ENCODE measurements around the gene CARD10.
"Not testable (repeated sequence)": the region's sequence is repeated elsewhere in the genome, so short reads cannot be mapped to it uniquely, and the experiment has no call there.

The CARD10 gene

GRCh38 chr22:37544955-37545702 lies 25.9 kb upstream of the CARD10 start:
- Histone ChIP-seq H3K36me3 (no peaks in the 10 kb centered on the region), H3K27ac (no peak overlapping the region), H3K4me3 (ENCODE audit: low read depth, low read length) (no peak overlapping the region), H3K27me3 (ENCODE audit: insufficient read depth, low read depth, severe bottlenecking) (no peaks in the 10 kb centered on the region), H3K9me3 (ENCODE audit: severe bottlenecking) (no peaks in the 10 kb centered on the region)
- TF ChIP-seq CTCF (IDR thresholded peaks at IDR 0.05; ENCODE audit: low read depth, low read length): peak; percentile 86
- peak; percentile 73 for DNase-seq

- Histone ChIP-seq H3K36me3 (no peaks in the 10 kb centered on the region), H3K9me3 (ENCODE audit: severe bottlenecking) (no peaks in the 10 kb centered on the region), H3K4me3 (ENCODE audit: low read depth, low read length) (no peak overlapping the region), H3K27ac (no peak overlapping the region), H3K27me3 (ENCODE audit: insufficient read depth, low read depth, severe bottlenecking) (no peaks in the 10 kb centered on the region)
- DNase-seq: no peak
- TF ChIP-seq CTCF (IDR thresholded peaks at IDR 0.05; ENCODE audit: low read depth, low read length): no peak
Observed at GRCh38 chr22:37542959-37543358, 23.7 kb upstream of the CARD10 start.

- not testable (repeated sequence) for H3K4me3 ChIP-seq (ENCODE audit: low read depth, low read length); H3K9me3 ChIP-seq (ENCODE audit: severe bottlenecking); H3K27ac ChIP-seq; H3K36me3 ChIP-seq; DNase-seq; H3K27me3 ChIP-seq (ENCODE audit: insufficient read depth, low read depth, severe bottlenecking)
Observed at GRCh38 chr22:37542416-37542815, 23.2 kb upstream of the CARD10 start.

- H3K27ac ChIP-seq; H3K9me3 ChIP-seq (ENCODE audit: severe bottlenecking); H3K27me3 ChIP-seq (ENCODE audit: insufficient read depth, low read depth, severe bottlenecking); H3K36me3 ChIP-seq; DNase-seq: not testable (repeated sequence)
- H3K4me3 ChIP-seq (ENCODE audit: low read depth, low read length): peak overlapping the region; percentile 28
Observed at GRCh38 chr22:37539790-37540189, 20.6 kb upstream of the CARD10 start.

GRCh38 chr22:37538590-37539357 lies 19.6 kb upstream of the CARD10 start:
- Histone ChIP-seq H3K27ac (peak overlapping the region; percentile 14; the same call in 1 of the 2 replicates), H3K27me3 (ENCODE audit: insufficient read depth, low read depth, severe bottlenecking) (no peaks in the 10 kb centered on the region), H3K9me3 (ENCODE audit: severe bottlenecking) (no peaks in the 10 kb centered on the region), H3K4me3 (ENCODE audit: low read depth, low read length) (peak overlapping the region; percentile 28), H3K36me3 (no peaks in the 10 kb centered on the region)
- DNase-seq: peak; percentile 95
- TF ChIP-seq CTCF (IDR thresholded peaks at IDR 0.05; ENCODE audit: low read depth, low read length): peak; percentile 92

GRCh38 chr22:37535159-37535558 lies 15.9 kb upstream of the CARD10 start:
- TF ChIP-seq CTCF (IDR thresholded peaks at IDR 0.05; ENCODE audit: low read depth, low read length): no peak
- no peaks in the 10 kb centered on the region for H3K36me3 ChIP-seq
- no peak overlapping the region for H3K4me3 ChIP-seq (ENCODE audit: low read depth, low read length)
- no peaks in the 10 kb centered on the region for H3K9me3 ChIP-seq (ENCODE audit: severe bottlenecking)
- no peak for DNase-seq
- H3K27me3 ChIP-seq (ENCODE audit: insufficient read depth, low read depth, severe bottlenecking): no peaks in the 10 kb centered on the region
- H3K27ac ChIP-seq: no peak overlapping the region
